HCT116 (cell line): ENCODE data around the gene SORBS1. TPM values are rescaled to one million over a fixed set of nuclear protein-coding genes. Genes with fewer than 3 reads are reported as not detected.

Experiments used
- ATAC-seq: fragments of 200-7000 bp; cut with Tn5 transposase; 2 replicates; pipeline ENCODE4 v1.9.1; 2020; ENCODE audit warnings: mild to moderate bottlenecking, moderate library complexity
- BruUV-seq: library from RNA; stranded (reverse); fragments of 400-500 nt; replicated peaks from 2 replicates; lab custom pipeline; 2021; lab: Mats Ljungman, UMichigan
- CTCF ChIA-PET: fragments of 300-600 bp; sonication (Branson Sonifier 250); formaldehyde crosslinking; loops from one replicate; lab custom pipeline; 2021; ENCODE audit warnings: antibody characterized with exemption; lab: Charles Lee
- POLR2A ChIA-PET: fragments of 300-600, 350-600 bp; sonication (Branson Sonifier 250); formaldehyde crosslinking; loops from one replicate; lab custom pipeline; 2021; ENCODE audit warnings: antibody characterized with exemption; lab: Charles Lee
- RAD21 ChIA-PET, 2 experiments: fragments of 300-600 bp; sonication (Branson Sonifier 250); formaldehyde crosslinking; loops; one replicate each; lab custom pipeline; 2023; ENCODE audit warnings: low total read pairs in 2 of 2; ENCODE audit not compliant: uncharacterized antibody in 2 of 2, unreplicated experiment in 2 of 2, low non-redundant PET in 1 of 2; lab: Charles Lee
- DNase-seq: peaks from one replicate; pipeline ENCODE4 v3.0.0-alpha.2; 2010; ENCODE audit warnings: low read depth, low spot score
- H2AFZ ChIP-seq: fragments of 200-600 bp; shearing (Covaris generic), sonication (generic); 2 replicates; pipeline ENCODE4 v1.6.1; 2017; ENCODE audit warnings: low read depth, mixed run types, mixed read lengths, antibody characterized with exemption, low read length; ENCODE audit not compliant: poor library complexity, severe bottlenecking
- H3K27ac ChIP-seq: 2 replicates; pipeline ENCODE4 v1.5.1; 2012; ENCODE audit warnings: low read depth, low read length
- H3K27me3 ChIP-seq: fragments of 200-600 bp; sonication (generic); 2 replicates; pipeline ENCODE4 v1.6.1; 2016; ENCODE audit warnings: mixed run types, low read length, mixed read lengths; ENCODE audit not compliant: insufficient read depth
- H3K36me3 ChIP-seq, 2 experiments: fragments of 200-500 bp in 1 of 2; fragments of 200-600 bp in 1 of 2; sonication (Bioruptor generic) in 1 of 2; sonication (generic) in 1 of 2; 2 replicates each; pipeline versions ENCODE4 v1.5.1 to v1.6.1; 2014 to 2016; ENCODE audit warnings: low read length in 2 of 2, inconsistent platforms in 1 of 2, mixed read lengths in 1 of 2, mixed run types in 1 of 2; ENCODE audit not compliant: insufficient read depth in 2 of 2, control insufficient read depth in 1 of 2
- H3K4me1 ChIP-seq, 2 experiments: fragments of 200-600 bp in 1 of 2; sonication (generic) in 1 of 2; 2 replicates each; pipeline versions ENCODE4 v1.5.1 to v1.6.1; 2012 to 2017; ENCODE audit warnings: low read length in 2 of 2, inconsistent platforms in 1 of 2, mild to moderate bottlenecking in 1 of 2, mixed read lengths in 1 of 2, mixed run types in 1 of 2, moderate library complexity in 1 of 2; ENCODE audit not compliant: insufficient read depth in 2 of 2, control insufficient read depth in 1 of 2
- H3K4me2 ChIP-seq: fragments of 200-600 bp; sonication (generic); 2 replicates; pipeline ENCODE4 v1.6.1; 2017; ENCODE audit warnings: mixed run types, low read length, mixed read lengths
- H3K4me3 ChIP-seq, 2 experiments: fragments of 200-600 bp in 1 of 2; sonication (generic) in 1 of 2; replicated peaks in 1 of 2; 2 replicates each; pipeline ENCODE4 v1.5.1; 2011 to 2016; ENCODE audit warnings: low read length in 2 of 2, control low read depth in 1 of 2, low read depth in 1 of 2, mild to moderate bottlenecking in 1 of 2, mixed read lengths in 1 of 2, mixed run types in 1 of 2
- H3K79me2 ChIP-seq: fragments of 200-600 bp; sonication (generic); 2 replicates; pipeline ENCODE4 v1.6.1; 2017; ENCODE audit warnings: mild to moderate bottlenecking, mixed run types, low read length, moderate library complexity, mixed read lengths; ENCODE audit not compliant: insufficient read depth
- H3K9ac ChIP-seq: fragments of 200-600 bp; sonication (generic); 2 replicates; pipeline ENCODE4 v1.6.1; 2016; ENCODE audit warnings: low read length, mixed read lengths
- H3K9me2 ChIP-seq: fragments of 200-600 bp; sonication (generic), shearing (Covaris generic); 2 replicates; pipeline ENCODE4 v1.6.1; 2017; ENCODE audit warnings: mixed run types, mild to moderate bottlenecking, moderate library complexity; ENCODE audit not compliant: insufficient read depth
- H3K9me3 ChIP-seq, 2 experiments: fragments of 200-500 bp in 1 of 2; fragments of 200-600 bp in 1 of 2; sonication (Bioruptor generic) in 1 of 2; sonication (generic) in 1 of 2; 2 replicates each; pipeline ENCODE4 v1.6.1; 2014 to 2017; ENCODE audit warnings: low read length in 2 of 2, mixed read lengths in 2 of 2, inconsistent platforms in 1 of 2, low read depth in 1 of 2, mild to moderate bottlenecking in 1 of 2, mixed run types in 1 of 2, moderate library complexity in 1 of 2; ENCODE audit not compliant: control insufficient read depth in 1 of 2, insufficient read depth in 1 of 2
- H4K20me1 ChIP-seq: fragments of 200-600 bp; sonication (generic), shearing (Covaris generic); 2 replicates; pipeline ENCODE4 v1.6.1; 2017; ENCODE audit warnings: mixed run types, mild to moderate bottlenecking, moderate library complexity; ENCODE audit not compliant: insufficient read depth
- CBX3 ChIP-seq: IDR thresholded peaks from 2 replicates; pipeline ENCODE4 v1.6.1; 2012; ENCODE audit warnings: low read depth
- CEBPB ChIP-seq: IDR thresholded peaks from 2 replicates; pipeline ENCODE4 v1.6.1; 2012; ENCODE audit warnings: low read depth
- EGR1 ChIP-seq: IDR thresholded peaks from 2 replicates; pipeline ENCODE4 v1.6.1; 2012; ENCODE audit warnings: low read depth
- JUND ChIP-seq: IDR thresholded peaks from 2 replicates; pipeline ENCODE4 v1.6.1; 2012
- POLR2AphosphoS5 ChIP-seq: IDR thresholded peaks from 2 replicates; pipeline ENCODE4 v1.6.1; 2011; ENCODE audit warnings: mild to moderate bottlenecking, low read depth, low read length, moderate library complexity
- SIN3A ChIP-seq: IDR thresholded peaks from 2 replicates; pipeline ENCODE4 v1.6.1; 2012; ENCODE audit warnings: low read depth
- SP1 ChIP-seq: IDR thresholded peaks from 2 replicates; pipeline ENCODE4 v1.6.1; 2012; ENCODE audit warnings: low read depth
- TCF7L2 ChIP-seq: IDR thresholded peaks from 2 replicates; pipeline ENCODE4 v1.7.0; 2011; ENCODE audit warnings: borderline replicate concordance, inconsistent platforms; ENCODE audit not compliant: insufficient read depth, insufficient read length; ENCODE audit errors: extremely low read depth
- YY1 ChIP-seq: IDR thresholded peaks from 2 replicates; pipeline ENCODE4 v1.6.1; 2011; ENCODE audit warnings: low read length, low read depth, moderate library complexity, mild to moderate bottlenecking; ENCODE audit not compliant: insufficient replicate concordance; ENCODE audit errors: extremely low read depth
- ZFX ChIP-seq: fragments of 450-650 bp; IDR thresholded peaks from 2 replicates; pipeline ENCODE4 v1.6.1; 2017
- ZNF274 ChIP-seq: fragments of 200-500 bp; sonication (Bioruptor generic); IDR thresholded peaks from 2 replicates; pipeline ENCODE4 v1.6.1; 2014; ENCODE audit warnings: mild to moderate bottlenecking, low read depth, low read length, inconsistent platforms
- intact Hi-C: fragments of 100-400 bp; cut with micrococcal nuclease; formaldehyde crosslinking; loops from 2 replicates; pipeline ENCODE4 v1.10.0; 2022
- total RNA-seq: library from RNA; stranded (reverse); gene quantifications from one replicate; pipeline ENCODE4 v1.2.1, GENCODE V29; 2021; ENCODE audit not compliant: unreplicated experiment
- TF ChIP-seq, protein P1 (sequence below): IDR thresholded peaks from 2 replicates; pipeline ENCODE4 v1.6.1; 2012; ENCODE audit warnings: low read depth
- TF ChIP-seq, protein P2 (sequence below): IDR thresholded peaks from 2 replicates; pipeline ENCODE4 v1.6.1; 2011; ENCODE audit warnings: mild to moderate bottlenecking, low read length, moderate library complexity; ENCODE audit not compliant: insufficient replicate concordance; ENCODE audit errors: extremely low read depth
- TF ChIP-seq, protein P3 (sequence below): IDR thresholded peaks from 2 replicates; pipeline ENCODE4 v1.6.1; 2012
- TF ChIP-seq, protein P4 (sequence below): IDR thresholded peaks from 2 replicates; pipeline ENCODE4 v1.6.1; 2012

Gene SORBS1
- total RNA-seq, 1 experiment from 2014 or later, result 3.4 TPM

DNA sequence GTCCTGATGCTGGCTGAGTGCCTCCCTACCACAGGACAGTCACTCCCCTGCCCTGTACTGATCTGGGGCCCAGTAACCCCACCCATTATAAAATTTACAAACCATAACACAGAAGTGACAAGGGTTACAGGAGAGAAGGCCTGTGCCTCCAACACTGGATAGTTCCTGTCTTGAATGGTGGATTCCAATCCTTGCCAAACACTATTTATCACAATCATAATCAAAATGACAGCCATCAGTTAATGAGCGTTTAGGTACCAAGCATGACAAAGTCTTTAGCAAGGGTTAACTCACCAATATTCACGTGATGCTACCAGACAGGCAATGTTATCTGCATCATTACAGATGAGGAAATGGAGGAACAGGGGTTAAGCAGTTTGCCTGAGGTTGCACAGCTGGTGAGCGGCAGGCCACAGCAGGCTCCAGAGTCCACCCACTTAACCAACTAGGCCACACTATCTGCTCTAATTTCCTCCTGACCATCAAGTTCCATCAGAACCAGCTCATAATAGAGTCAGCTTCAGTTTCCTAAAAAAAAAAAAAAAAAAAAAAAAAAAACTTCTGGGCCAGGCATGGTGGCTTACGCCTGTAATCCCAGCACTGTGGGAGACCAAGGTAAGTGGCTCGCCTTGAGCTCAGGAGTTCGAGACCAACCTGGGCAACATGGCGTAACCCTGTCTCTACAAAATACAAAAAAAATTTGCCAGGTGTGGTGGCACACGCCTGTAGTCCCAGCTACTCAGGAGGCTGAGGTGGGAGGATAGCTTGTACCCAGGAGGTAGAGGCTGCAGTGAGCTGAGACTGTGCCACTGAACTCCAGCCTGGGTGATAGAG lies 284.6 kb downstream of the SORBS1 start:
- Histone ChIP-seq H3K27me3 (no peaks in the 10 kb centered on the region), H3K4me2 (no peak overlapping the region), H3K4me1 (peaks cover 10 to 29% of the 10 kb centered on the region in 2 experiments), H3K27ac (no peak overlapping the region), H3K79me2 (peaks cover 74% of the 10 kb centered on the region), H3K36me3 (no peaks in the 10 kb centered on the region), H3K4me3 (no peak overlapping the region), H3K9me2 (no peaks in the 10 kb centered on the region), H2AFZ (no peak overlapping the region), H3K9ac (no peak overlapping the region), H4K20me1 (no peaks in the 10 kb centered on the region), H3K9me3 (no peaks in the 10 kb centered on the region)
- intact Hi-C loops, result no loop called here
- TF ChIP-seq EGR1, result no peak
- TF ChIP-seq SIN3A, result no peak
- no peak for TF ChIP-seq ZFX
- TF ChIP-seq, protein P1, sequence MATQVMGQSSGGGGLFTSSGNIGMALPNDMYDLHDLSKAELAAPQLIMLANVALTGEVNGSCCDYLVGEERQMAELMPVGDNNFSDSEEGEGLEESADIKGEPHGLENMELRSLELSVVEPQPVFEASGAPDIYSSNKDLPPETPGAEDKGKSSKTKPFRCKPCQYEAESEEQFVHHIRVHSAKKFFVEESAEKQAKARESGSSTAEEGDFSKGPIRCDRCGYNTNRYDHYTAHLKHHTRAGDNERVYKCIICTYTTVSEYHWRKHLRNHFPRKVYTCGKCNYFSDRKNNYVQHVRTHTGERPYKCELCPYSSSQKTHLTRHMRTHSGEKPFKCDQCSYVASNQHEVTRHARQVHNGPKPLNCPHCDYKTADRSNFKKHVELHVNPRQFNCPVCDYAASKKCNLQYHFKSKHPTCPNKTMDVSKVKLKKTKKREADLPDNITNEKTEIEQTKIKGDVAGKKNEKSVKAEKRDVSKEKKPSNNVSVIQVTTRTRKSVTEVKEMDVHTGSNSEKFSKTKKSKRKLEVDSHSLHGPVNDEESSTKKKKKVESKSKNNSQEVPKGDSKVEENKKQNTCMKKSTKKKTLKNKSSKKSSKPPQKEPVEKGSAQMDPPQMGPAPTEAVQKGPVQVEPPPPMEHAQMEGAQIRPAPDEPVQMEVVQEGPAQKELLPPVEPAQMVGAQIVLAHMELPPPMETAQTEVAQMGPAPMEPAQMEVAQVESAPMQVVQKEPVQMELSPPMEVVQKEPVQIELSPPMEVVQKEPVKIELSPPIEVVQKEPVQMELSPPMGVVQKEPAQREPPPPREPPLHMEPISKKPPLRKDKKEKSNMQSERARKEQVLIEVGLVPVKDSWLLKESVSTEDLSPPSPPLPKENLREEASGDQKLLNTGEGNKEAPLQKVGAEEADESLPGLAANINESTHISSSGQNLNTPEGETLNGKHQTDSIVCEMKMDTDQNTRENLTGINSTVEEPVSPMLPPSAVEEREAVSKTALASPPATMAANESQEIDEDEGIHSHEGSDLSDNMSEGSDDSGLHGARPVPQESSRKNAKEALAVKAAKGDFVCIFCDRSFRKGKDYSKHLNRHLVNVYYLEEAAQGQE, result no peak
- no peak for TF ChIP-seq SP1
- no peak for TF ChIP-seq CBX3
- no peak for TF ChIP-seq YY1
- TF ChIP-seq ZNF274, result no peak
- TF ChIP-seq, protein P2, sequence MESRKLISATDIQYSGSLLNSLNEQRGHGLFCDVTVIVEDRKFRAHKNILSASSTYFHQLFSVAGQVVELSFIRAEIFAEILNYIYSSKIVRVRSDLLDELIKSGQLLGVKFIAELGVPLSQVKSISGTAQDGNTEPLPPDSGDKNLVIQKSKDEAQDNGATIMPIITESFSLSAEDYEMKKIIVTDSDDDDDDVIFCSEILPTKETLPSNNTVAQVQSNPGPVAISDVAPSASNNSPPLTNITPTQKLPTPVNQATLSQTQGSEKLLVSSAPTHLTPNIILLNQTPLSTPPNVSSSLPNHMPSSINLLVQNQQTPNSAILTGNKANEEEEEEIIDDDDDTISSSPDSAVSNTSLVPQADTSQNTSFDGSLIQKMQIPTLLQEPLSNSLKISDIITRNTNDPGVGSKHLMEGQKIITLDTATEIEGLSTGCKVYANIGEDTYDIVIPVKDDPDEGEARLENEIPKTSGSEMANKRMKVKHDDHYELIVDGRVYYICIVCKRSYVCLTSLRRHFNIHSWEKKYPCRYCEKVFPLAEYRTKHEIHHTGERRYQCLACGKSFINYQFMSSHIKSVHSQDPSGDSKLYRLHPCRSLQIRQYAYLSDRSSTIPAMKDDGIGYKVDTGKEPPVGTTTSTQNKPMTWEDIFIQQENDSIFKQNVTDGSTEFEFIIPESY, result no peak
- TF ChIP-seq JUND, result no peak
- no peak for TF ChIP-seq TCF7L2
- TF ChIP-seq CEBPB, result no peak
- TF ChIP-seq, protein P3, sequence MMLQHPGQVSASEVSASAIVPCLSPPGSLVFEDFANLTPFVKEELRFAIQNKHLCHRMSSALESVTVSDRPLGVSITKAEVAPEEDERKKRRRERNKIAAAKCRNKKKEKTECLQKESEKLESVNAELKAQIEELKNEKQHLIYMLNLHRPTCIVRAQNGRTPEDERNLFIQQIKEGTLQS, result no peak
- no peak for TF ChIP-seq POLR2AphosphoS5
- TF ChIP-seq, protein P4, sequence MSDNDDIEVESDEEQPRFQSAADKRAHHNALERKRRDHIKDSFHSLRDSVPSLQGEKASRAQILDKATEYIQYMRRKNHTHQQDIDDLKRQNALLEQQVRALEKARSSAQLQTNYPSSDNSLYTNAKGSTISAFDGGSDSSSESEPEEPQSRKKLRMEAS, result no peak
- ChIA-PET POLR2A (interaction anchor here (0.8 kb wide), 1 partner anchor 12 kb away, joined by 3 read pairs; no protein-coding TSS in a partner anchor), RAD21 (no interaction called here), CTCF (interaction anchor here (0.7 to 2.7 kb wide), 2 partner anchors 30 to 49 kb away, joined by 3 to 7 read pairs; no protein-coding TSS in a partner anchor)
- no TSS peak for BruUV-seq
- no peak for DNase-seq
- ATAC-seq, result no peak
